WTC11 (cell line): ENCODE data around the gene MCUB. TPM values are rescaled to one million over a fixed set of nuclear protein-coding genes. Genes with fewer than 3 reads are reported as not detected.

ENCODE experiments used
- ATAC-seq: fragments of 200-7000 bp; cut with Tn5 transposase; 2 replicates; pipeline ENCODE4 v1.10.0; 2021; ENCODE audit warnings: mild to moderate bottlenecking, moderate library complexity
- CTCF ChIA-PET: fragments of 300-600 bp; sonication (Branson Sonifier 250); formaldehyde crosslinking; loops from one replicate; lab custom pipeline; 2021; ENCODE audit warnings: antibody characterized with exemption; lab: Charles Lee
- POLR2A ChIA-PET: fragments of 350-600 bp; sonication (Branson Sonifier 250); formaldehyde crosslinking; loops from one replicate; lab custom pipeline; 2021; ENCODE audit warnings: antibody characterized with exemption; lab: Charles Lee
- DNase-seq: peaks from one replicate; pipeline ENCODE4 v3.0.0; 2021; ENCODE audit warnings: low spot score
- H3K27ac Mint-ChIP-seq: 2 replicates; pipeline ENCODE4 v1.8.0; 2021; ENCODE audit warnings: mixed read lengths
- H3K27me3 Mint-ChIP-seq: 2 replicates; pipeline ENCODE4 v1.8.0; 2021; ENCODE audit warnings: low read depth, mild to moderate bottlenecking, moderate library complexity, mixed read lengths
- H3K36me3 Mint-ChIP-seq: 2 replicates; pipeline ENCODE4 v1.8.0; 2021; ENCODE audit warnings: mixed read lengths
- H3K4me1 Mint-ChIP-seq: 2 replicates; pipeline ENCODE4 v1.8.0; 2022; ENCODE audit warnings: mixed read lengths
- H3K4me3 Mint-ChIP-seq: 2 replicates; pipeline ENCODE4 v1.8.0; 2021; ENCODE audit warnings: mild to moderate bottlenecking, moderate library complexity, mixed read lengths
- H3K9me3 Mint-ChIP-seq: 2 replicates; pipeline ENCODE4 v1.8.0; 2021; ENCODE audit warnings: mixed read lengths
- AFF4 ChIP-seq: sonication (generic); formaldehyde crosslinking; IDR thresholded peaks from 2 replicates; pipeline ENCODE4 v1.8.1; 2023; ENCODE audit warnings: mild to moderate bottlenecking, missing genetic modification reagents, borderline replicate concordance
- ATF1 ChIP-seq: sonication (generic); formaldehyde crosslinking; IDR thresholded peaks from 2 replicates; pipeline ENCODE4 v1.8.1; 2023; ENCODE audit warnings: mild to moderate bottlenecking, moderate library complexity, missing genetic modification reagents
- CREB1 ChIP-seq: sonication (generic); formaldehyde crosslinking; IDR thresholded peaks from 2 replicates; pipeline ENCODE4 v1.8.0; 2023; ENCODE audit warnings: mild to moderate bottlenecking, missing genetic modification reagents
- ESRRA ChIP-seq: sonication (generic); formaldehyde crosslinking; IDR thresholded peaks from 2 replicates; pipeline ENCODE4 v1.8.1; 2022; ENCODE audit warnings: mild to moderate bottlenecking, missing genetic modification reagents, borderline replicate concordance
- ETV6 ChIP-seq: sonication (generic); formaldehyde crosslinking; IDR thresholded peaks from 2 replicates; pipeline ENCODE4 v1.8.1; 2022; ENCODE audit warnings: mild to moderate bottlenecking, missing genetic modification reagents
- FOXK1 ChIP-seq: sonication (generic); formaldehyde crosslinking; IDR thresholded peaks from 2 replicates; pipeline ENCODE4 v1.8.0; 2022; ENCODE audit warnings: mild to moderate bottlenecking, moderate library complexity, missing genetic modification reagents
- GRHL2 ChIP-seq: fragments of 250-450 bp; sonication (Bioruptor Pico); IDR thresholded peaks from 2 replicates; pipeline ENCODE4 v1.8.0; 2022; ENCODE audit warnings: mild to moderate bottlenecking, moderate library complexity; ENCODE audit not compliant: insufficient replicate concordance, severe bottlenecking
- HMGA2 ChIP-seq: fragments of 250-450 bp; sonication (Bioruptor Pico); IDR thresholded peaks from 2 replicates; pipeline ENCODE4 v1.4.0; 2021; ENCODE audit warnings: mild to moderate bottlenecking, moderate library complexity
- NFATC4 ChIP-seq: fragments of 250-450 bp; sonication (Bioruptor Pico); IDR thresholded peaks from 2 replicates; pipeline ENCODE4 v1.9.0; 2021; ENCODE audit warnings: mild to moderate bottlenecking
- NFE2L1 ChIP-seq: sonication (generic); formaldehyde crosslinking; IDR thresholded peaks from 2 replicates; pipeline ENCODE4 v1.8.1; 2023; ENCODE audit warnings: missing genetic modification reagents
- NR1H2 ChIP-seq: sonication (generic); formaldehyde crosslinking; IDR thresholded peaks from 2 replicates; pipeline ENCODE4 v1.9.0; 2021; ENCODE audit warnings: mild to moderate bottlenecking, moderate library complexity, missing genetic modification reagents
- NR2C2 ChIP-seq: sonication (generic); formaldehyde crosslinking; IDR thresholded peaks from 2 replicates; pipeline ENCODE4 v1.8.0; 2022; ENCODE audit warnings: mild to moderate bottlenecking, missing genetic modification reagents
- OVOL2 ChIP-seq: fragments of 250-450 bp; sonication (Bioruptor Pico); IDR thresholded peaks from 2 replicates; pipeline ENCODE4 v1.9.0; 2021; ENCODE audit warnings: mild to moderate bottlenecking, borderline replicate concordance
- PRRX2 ChIP-seq: fragments of 250-450 bp; sonication (Bioruptor Pico); IDR thresholded peaks from 2 replicates; pipeline ENCODE4 v1.8.0; 2021; ENCODE audit warnings: mild to moderate bottlenecking
- SOX15 ChIP-seq: fragments of 250-450 bp; sonication (Bioruptor Pico); IDR thresholded peaks from 2 replicates; pipeline ENCODE4 v1.9.0; 2021; ENCODE audit warnings: mild to moderate bottlenecking
- TEAD4 ChIP-seq: sonication (generic); formaldehyde crosslinking; IDR thresholded peaks from 2 replicates; pipeline ENCODE4 v1.8.0; 2022; ENCODE audit warnings: mild to moderate bottlenecking, missing genetic modification reagents
- USF1 ChIP-seq: sonication (generic); formaldehyde crosslinking; IDR thresholded peaks from 2 replicates; pipeline ENCODE4 v1.8.0; 2022; ENCODE audit warnings: mild to moderate bottlenecking, missing genetic modification reagents
- ZBTB21 ChIP-seq: sonication (generic); formaldehyde crosslinking; IDR thresholded peaks from 2 replicates; pipeline ENCODE4 v1.8.1; 2023; ENCODE audit warnings: mild to moderate bottlenecking, missing genetic modification reagents, borderline replicate concordance
- ZBTB43 ChIP-seq: sonication (generic); formaldehyde crosslinking; IDR thresholded peaks from 2 replicates; pipeline ENCODE4 v1.8.1; 2023; ENCODE audit warnings: mild to moderate bottlenecking, missing genetic modification reagents
- ZMAT4 ChIP-seq: fragments of 250-450 bp; sonication (Bioruptor Pico); IDR thresholded peaks from 2 replicates; pipeline ENCODE4 v1.9.0; 2021; ENCODE audit warnings: mild to moderate bottlenecking
- ZNF138 ChIP-seq: sonication (generic); formaldehyde crosslinking; conservative IDR thresholded peaks from 2 replicates; pipeline ENCODE4 v1.8.1; 2022; ENCODE audit warnings: mild to moderate bottlenecking, moderate library complexity, missing genetic modification reagents
- ZNF317 ChIP-seq: sonication (generic); formaldehyde crosslinking; IDR thresholded peaks from 2 replicates; pipeline ENCODE4 v1.8.1; 2023; ENCODE audit warnings: low read depth, mild to moderate bottlenecking, moderate library complexity, missing genetic modification reagents, borderline replicate concordance
- total RNA-seq: library from RNA; stranded (reverse); gene quantifications from 3 replicates; pipeline ENCODE4 v1.2.3, GENCODE V29; 2021
- TF ChIP-seq, protein P1 (sequence below): sonication (generic); formaldehyde crosslinking; IDR thresholded peaks from 2 replicates; pipeline ENCODE4 v1.8.1; 2022; ENCODE audit warnings: low read depth, missing genetic modification reagents, borderline replicate concordance
- TF ChIP-seq, protein P2 (sequence below): sonication (generic); formaldehyde crosslinking; IDR thresholded peaks from 2 replicates; pipeline ENCODE4 v1.8.1; 2022; ENCODE audit warnings: mild to moderate bottlenecking, moderate library complexity, missing genetic modification reagents
- TF ChIP-seq, protein P3 (sequence below): sonication (generic); formaldehyde crosslinking; IDR thresholded peaks from 2 replicates; pipeline ENCODE4 v1.8.0; 2022; ENCODE audit warnings: missing genetic modification reagents
- TF ChIP-seq, protein P4 (sequence below): sonication (generic); formaldehyde crosslinking; IDR thresholded peaks from 2 replicates; pipeline ENCODE4 v1.8.1; 2023; ENCODE audit warnings: mild to moderate bottlenecking, missing genetic modification reagents, moderate library complexity

MCUB gene
- total RNA-seq, 1 experiment from 2014 or later = 26.8 TPM

DNA sequence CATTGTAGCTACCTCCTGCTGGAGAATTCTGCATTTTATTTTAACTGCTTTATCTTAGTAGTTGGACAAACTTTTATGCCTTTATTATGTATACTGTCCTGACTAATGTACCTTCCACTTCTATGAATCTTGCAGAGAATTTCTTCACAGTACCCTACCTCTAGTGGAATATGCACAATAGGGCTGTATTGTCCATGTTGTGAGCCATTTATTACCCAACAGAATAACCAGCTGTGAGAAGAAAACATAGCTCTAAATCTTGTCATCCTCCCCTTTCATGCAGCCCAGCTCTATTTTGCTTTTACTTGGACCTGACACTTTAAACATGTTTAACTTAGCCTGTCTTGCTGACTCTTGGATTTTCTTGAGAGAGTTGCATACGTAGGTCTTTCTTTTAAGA, 56.2 kb downstream of the MCUB start (continued):
- TF ChIP-seq ZBTB43 (CRISPR knock-in tag) = no peak
- TF ChIP-seq PRRX2 (CRISPR knock-in tag) = no peak
- TF ChIP-seq, protein P1, sequence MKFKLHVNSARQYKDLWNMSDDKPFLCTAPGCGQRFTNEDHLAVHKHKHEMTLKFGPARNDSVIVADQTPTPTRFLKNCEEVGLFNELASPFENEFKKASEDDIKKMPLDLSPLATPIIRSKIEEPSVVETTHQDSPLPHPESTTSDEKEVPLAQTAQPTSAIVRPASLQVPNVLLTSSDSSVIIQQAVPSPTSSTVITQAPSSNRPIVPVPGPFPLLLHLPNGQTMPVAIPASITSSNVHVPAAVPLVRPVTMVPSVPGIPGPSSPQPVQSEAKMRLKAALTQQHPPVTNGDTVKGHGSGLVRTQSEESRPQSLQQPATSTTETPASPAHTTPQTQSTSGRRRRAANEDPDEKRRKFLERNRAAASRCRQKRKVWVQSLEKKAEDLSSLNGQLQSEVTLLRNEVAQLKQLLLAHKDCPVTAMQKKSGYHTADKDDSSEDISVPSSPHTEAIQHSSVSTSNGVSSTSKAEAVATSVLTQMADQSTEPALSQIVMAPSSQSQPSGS = no peak
- TF ChIP-seq HMGA2 (CRISPR knock-in tag) = no peak
- TF ChIP-seq NR1H2 (CRISPR knock-in tag) = no peak
- no peak for TF ChIP-seq NFATC4 (CRISPR knock-in tag)
- TF ChIP-seq ZNF138 (CRISPR knock-in tag) = no peak
- no peak for TF ChIP-seq AFF4 (CRISPR knock-in tag)
- TF ChIP-seq, protein P2, sequence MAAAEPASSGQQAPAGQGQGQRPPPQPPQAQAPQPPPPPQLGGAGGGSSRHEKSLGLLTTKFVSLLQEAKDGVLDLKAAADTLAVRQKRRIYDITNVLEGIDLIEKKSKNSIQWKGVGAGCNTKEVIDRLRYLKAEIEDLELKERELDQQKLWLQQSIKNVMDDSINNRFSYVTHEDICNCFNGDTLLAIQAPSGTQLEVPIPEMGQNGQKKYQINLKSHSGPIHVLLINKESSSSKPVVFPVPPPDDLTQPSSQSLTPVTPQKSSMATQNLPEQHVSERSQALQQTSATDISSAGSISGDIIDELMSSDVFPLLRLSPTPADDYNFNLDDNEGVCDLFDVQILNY = no peak

- Mint-ChIP-seq H3K27ac (no peak overlapping the region), H3K27me3 (no peaks in the 10 kb centered on the region), H3K36me3 (no peaks in the 10 kb centered on the region), H3K4me3 (no peak overlapping the region), H3K9me3 (no peaks in the 10 kb centered on the region), H3K4me1 (0 out of 2 replicates have a peak, but pooled peaks cover 7% of the 10 kb centered on the region)
- no peak for DNase-seq
- ChIA-PET CTCF (no interaction called here), POLR2A (no interaction called here)
- ATAC-seq = no peak
- TF ChIP-seq ESRRA (CRISPR knock-in tag) (no peak), SOX15 (CRISPR knock-in tag) (no peak), ZMAT4 (CRISPR knock-in tag) (no peak), USF1 (CRISPR knock-in tag) (no peak), NR2C2 (CRISPR knock-in tag) (no peak), ZBTB21 (CRISPR knock-in tag) (no peak), ZNF317 (CRISPR knock-in tag) (no peak), ATF1 (CRISPR knock-in tag) (no peak), GRHL2 (CRISPR knock-in tag) (no peak), CREB1 (CRISPR knock-in tag) (no peak), FOXK1 (no peak), OVOL2 (CRISPR knock-in tag) (no peak), HMGA2 (CRISPR knock-in tag) (no peak), ETV6 (CRISPR knock-in tag) (no peak), TEAD4 (no peak), NFE2L1 (CRISPR knock-in tag) (no peak)
- TF ChIP-seq, protein P3, sequence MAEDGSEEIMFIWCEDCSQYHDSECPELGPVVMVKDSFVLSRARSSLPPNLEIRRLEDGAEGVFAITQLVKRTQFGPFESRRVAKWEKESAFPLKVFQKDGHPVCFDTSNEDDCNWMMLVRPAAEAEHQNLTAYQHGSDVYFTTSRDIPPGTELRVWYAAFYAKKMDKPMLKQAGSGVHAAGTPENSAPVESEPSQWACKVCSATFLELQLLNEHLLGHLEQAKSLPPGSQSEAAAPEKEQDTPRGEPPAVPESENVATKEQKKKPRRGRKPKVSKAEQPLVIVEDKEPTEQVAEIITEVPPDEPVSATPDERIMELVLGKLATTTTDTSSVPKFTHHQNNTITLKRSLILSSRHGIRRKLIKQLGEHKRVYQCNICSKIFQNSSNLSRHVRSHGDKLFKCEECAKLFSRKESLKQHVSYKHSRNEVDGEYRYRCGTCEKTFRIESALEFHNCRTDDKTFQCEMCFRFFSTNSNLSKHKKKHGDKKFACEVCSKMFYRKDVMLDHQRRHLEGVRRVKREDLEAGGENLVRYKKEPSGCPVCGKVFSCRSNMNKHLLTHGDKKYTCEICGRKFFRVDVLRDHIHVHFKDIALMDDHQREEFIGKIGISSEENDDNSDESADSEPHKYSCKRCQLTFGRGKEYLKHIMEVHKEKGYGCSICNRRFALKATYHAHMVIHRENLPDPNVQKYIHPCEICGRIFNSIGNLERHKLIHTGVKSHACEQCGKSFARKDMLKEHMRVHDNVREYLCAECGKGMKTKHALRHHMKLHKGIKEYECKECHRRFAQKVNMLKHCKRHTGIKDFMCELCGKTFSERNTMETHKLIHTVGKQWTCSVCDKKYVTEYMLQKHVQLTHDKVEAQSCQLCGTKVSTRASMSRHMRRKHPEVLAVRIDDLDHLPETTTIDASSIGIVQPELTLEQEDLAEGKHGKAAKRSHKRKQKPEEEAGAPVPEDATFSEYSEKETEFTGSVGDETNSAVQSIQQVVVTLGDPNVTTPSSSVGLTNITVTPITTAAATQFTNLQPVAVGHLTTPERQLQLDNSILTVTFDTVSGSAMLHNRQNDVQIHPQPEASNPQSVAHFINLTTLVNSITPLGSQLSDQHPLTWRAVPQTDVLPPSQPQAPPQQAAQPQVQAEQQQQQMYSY (CRISPR knock-in tag) = no peak
- TF ChIP-seq, protein P4, sequence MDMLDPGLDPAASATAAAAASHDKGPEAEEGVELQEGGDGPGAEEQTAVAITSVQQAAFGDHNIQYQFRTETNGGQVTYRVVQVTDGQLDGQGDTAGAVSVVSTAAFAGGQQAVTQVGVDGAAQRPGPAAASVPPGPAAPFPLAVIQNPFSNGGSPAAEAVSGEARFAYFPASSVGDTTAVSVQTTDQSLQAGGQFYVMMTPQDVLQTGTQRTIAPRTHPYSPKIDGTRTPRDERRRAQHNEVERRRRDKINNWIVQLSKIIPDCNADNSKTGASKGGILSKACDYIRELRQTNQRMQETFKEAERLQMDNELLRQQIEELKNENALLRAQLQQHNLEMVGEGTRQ (CRISPR knock-in tag) = no peak
These were observed 62.6 kb downstream of the MCUB start for GRCh38 chr4:109622626-109623025.
